ENCODE results near the gene ZNF311. TPM values are rescaled to one million over a fixed set of nuclear protein-coding genes. Genes with fewer than 3 reads are reported as not detected.

ZNF311 gene
- total and polyA plus RNA-seq, 9 of the 15 experiments (the other 6 are each of a cell fraction or from before 2014, with no cell fraction given), result 5.1 to 10.0 (median 7.5) TPM

- TF ChIP-seq NCOA4 (IDR thresholded peaks at IDR 0.05; ENCODE audit: partially characterized antibody) (no peak), TEAD2 (tag; IDR thresholded peaks at IDR 0.05) (no peak), SRSF9 (IDR thresholded peaks at IDR 0.05; ENCODE audit: borderline replicate concordance, low read depth, low read length) (no peak), ZNF518B (CRISPR knock-in tag; IDR thresholded peaks at IDR 0.05) (no peak), IRF9 (tag; IDR thresholded peaks at IDR 0.05) (no peak), GMEB1 (CRISPR knock-in tag; IDR thresholded peaks at IDR 0.05) (no peak), XRCC5 (IDR thresholded peaks at IDR 0.05; ENCODE audit: low read depth, low read length) (0 out of 2 replicates have a peak, but pooled peaks have one; percentile 55), ATF3 (IDR thresholded peaks at IDR 0.05) (no peak), ATF3 (CRISPR knock-in tag; conservative IDR thresholded peaks at IDR 0.05) (no peak), BMI1 (IDR thresholded peaks at IDR 0.05; ENCODE audit: low read length) (no peak; the same call in 1 of the 2 replicates), POLR2AphosphoS5 (IDR thresholded peaks at IDR 0.05; ENCODE audit: control insufficient read depth, insufficient read depth, low read depth, low read length) (no peak), SOX6 (IDR thresholded peaks at IDR 0.05) (peak; percentile 84), GABPA (tag; conservative IDR thresholded peaks at IDR 0.05; ENCODE audit: low read depth) (peak; percentile 24; the same call in 1 of the 2 replicates), BCOR (IDR thresholded peaks at IDR 0.05) (peak; percentile 48; the same call in 1 of the 2 replicates), NCOA2 (IDR thresholded peaks at IDR 0.05; ENCODE audit: partially characterized antibody in 2 of 2) (peak in 1 of 2 experiments; percentile 89), USF1 (CRISPR knock-in tag; IDR thresholded peaks at IDR 0.05) (no peak), PCBP1 (IDR thresholded peaks at IDR 0.05; ENCODE audit: low read depth, low read length, poor library complexity, severe bottlenecking) (no peak), SPI1 (IDR thresholded peaks at IDR 0.05; ENCODE audit: borderline replicate concordance, low read depth, low read length) (no peak), FOS (IDR thresholded peaks at IDR 0.05; ENCODE audit: extremely low read depth, insufficient read length) (peak; percentile 23), SMAD4 (CRISPR knock-in tag; conservative IDR thresholded peaks at IDR 0.05) (peak; percentile 76), CBFB (CRISPR knock-in tag; IDR thresholded peaks at IDR 0.05) (no peak)
These were observed 52.0 kb downstream of the ZNF311 start (continued) for GRCh38 chr6:28953039-28953584.
